NCI-H1105 treated with DMSO at 0.1 percent for 48 hours (cell line): Measurements from ENCODE around the gene SMOC2.

ENCODE experiments used
- DNase-seq: peaks from one replicate; lab custom pipeline; 2025; lab: John Stamatoyannopoulos, UW

SMOC2 gene

DNA sequence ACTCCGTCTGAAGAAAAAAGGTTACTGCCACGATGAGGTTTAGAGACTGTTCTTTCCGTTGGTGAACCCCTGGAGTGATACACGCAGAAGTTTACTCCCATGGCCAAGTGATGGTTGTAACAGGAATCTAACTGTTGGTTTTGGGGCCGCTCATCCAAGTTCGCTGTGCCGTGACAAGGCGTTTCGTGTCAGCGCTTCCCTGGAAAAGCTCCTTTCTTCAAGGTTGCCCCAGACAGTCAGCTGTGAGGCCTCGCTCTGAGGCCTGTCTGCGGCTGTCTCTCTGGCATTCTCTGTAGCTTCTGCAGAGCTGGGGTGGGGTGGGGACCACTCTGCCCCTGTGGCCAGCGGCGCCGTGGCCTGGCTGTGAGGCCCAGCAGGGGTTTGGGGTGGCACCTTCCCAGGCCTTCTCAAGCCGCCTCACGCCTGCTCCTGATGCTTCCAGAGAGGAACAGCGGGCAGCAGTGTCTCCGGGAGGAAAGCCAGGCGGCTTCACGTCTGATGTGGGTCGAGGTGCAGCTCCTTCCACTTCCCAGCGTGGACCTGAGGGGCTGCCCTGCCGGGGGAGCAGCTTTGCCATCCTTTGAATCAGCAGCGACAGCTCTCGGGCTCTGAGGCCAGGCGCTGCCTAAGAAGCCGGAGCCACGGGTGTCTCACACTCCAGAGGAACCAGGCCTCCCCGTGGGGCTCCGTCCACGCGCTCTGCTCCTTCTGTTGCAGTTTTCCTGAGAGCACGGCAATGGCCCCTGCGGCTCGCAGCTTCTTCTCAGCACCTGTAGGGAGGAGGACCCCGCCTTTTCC, 76.2 kb downstream of the SMOC2 start:
- DNase-seq: no peak

DNA sequence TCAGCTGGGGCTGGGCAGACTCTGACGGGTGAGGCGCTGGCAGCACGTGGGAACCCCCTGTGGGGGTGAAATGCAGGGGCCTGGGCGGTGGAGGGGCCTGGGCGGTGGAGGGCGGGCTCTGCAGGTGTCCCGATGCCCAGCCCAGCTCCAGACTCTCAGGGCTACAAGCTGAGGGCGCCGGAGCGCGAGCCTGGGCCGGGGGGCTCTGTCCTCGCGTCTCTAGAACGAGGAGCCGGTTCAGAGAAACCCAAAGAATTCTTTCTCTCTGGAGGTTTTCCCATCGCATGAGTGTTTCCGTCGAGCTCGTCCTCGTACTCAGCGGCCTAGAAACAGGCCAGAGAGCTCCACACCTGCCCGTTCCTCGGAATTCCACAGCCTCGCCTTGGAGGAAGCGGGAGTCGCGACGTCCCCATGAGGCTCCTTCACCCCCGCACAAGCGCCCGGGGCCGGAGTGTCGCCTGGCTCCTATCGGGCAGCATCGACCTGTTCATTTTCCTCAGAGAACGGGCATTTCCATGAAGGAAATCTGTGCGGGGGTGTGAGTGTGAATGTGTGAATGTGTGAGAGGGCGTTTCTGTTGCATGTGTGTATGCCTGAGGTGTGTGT, 76.9 kb downstream of the SMOC2 start:
- no peak for DNase-seq

DNA sequence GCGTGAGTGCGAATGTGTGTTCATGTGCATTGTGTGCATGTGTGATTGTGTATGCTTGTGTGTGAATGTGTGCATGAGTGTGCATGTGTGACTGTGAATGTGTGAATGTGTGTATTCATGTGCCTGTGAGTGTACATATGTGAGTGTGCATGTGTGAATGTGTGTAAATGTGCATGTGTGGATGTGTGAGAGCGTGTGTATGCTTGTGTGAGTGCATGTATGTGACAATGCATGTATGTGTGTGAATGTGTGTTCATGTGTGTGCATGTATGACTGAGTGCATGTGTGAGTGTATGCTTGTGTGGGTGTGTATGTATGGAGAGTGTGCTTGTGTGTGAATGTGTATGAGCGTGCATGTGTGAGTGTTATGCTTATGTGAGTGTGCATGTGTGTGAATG, 77.4 kb downstream of the SMOC2 start:
- no peak for DNase-seq

DNA sequence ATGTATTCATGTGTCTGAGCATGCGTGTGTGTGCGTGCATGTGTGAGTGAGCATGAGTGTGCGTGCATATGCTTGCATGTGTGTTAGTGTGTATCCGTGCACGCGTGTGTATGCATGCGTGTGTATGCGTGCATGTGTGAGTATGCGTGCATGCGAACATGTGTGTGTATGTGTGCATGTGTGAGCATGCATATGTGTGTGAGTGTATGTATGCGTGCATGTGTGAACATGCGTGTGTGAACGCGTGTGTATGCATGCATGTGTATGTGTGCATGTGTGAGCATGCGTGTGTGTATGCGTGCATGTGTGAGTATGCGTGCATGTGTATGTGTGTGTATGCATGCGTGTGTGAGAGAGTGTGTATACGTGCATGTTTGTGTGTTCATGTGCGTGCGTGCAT, 77.9 kb downstream of the SMOC2 start:
- no peak for DNase-seq

DNA sequence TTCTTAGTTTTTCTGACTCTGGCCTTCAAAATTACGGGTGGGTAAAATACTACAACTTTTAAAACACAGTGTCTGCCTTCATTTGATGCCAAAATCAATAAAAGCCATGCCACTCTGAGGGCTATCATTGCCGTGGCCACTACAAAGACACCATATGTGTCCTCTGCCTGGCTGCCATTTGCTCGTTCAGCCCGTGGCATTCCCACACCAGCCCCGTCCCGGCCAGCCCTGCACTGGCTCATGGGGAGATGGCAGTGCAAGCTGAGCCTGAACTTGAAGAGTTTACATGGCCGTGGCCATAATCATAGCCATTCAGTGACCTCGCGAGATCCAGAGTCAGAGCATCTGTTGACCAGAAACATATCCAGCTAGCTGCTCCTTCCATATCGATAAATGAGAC, 79.2 kb downstream of the SMOC2 start:
- no peak for DNase-seq

DNA sequence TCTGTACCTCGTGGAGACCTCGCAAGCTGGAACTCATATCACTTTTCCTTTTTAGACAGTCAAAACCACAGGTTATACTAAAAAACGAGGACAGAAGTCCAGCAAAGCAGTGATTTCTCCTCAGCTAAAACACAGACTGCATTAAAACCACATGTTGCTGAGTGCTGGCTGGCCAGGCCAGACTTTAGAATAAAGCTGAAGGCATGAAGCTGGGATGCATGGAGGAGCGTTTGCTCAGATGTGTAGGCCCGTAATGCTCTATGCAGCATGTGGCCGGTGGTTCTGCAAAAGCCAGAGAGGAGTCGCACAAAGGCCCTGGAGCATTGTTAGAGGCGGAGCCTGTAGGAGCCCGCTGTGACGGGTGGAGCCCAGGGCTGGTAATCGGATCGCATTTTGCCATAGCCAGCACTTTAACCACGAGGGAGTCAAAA, 83.6 kb downstream of the SMOC2 start:
- DNase-seq: no peak

DNA sequence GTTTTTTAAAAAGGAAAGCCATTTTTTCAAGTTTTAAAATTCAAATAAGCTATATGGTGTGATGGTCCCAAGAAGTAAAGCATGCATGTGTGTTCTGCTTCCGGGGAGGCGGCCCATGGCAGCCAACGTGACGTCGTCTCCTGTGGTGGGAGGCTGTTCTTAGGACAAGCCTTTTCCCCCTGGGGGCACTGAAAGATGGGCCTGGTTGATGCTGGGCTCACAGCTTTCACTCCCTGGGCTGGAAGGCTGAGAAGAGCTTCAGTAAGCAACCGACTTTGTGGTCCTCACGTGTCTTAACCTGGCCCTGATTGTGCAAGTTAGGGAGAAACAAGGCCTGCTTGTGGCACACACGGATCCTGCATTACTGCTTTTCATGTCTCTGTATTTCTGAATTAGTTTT, 84.1 kb downstream of the SMOC2 start:
- DNase-seq: no peak

DNA sequence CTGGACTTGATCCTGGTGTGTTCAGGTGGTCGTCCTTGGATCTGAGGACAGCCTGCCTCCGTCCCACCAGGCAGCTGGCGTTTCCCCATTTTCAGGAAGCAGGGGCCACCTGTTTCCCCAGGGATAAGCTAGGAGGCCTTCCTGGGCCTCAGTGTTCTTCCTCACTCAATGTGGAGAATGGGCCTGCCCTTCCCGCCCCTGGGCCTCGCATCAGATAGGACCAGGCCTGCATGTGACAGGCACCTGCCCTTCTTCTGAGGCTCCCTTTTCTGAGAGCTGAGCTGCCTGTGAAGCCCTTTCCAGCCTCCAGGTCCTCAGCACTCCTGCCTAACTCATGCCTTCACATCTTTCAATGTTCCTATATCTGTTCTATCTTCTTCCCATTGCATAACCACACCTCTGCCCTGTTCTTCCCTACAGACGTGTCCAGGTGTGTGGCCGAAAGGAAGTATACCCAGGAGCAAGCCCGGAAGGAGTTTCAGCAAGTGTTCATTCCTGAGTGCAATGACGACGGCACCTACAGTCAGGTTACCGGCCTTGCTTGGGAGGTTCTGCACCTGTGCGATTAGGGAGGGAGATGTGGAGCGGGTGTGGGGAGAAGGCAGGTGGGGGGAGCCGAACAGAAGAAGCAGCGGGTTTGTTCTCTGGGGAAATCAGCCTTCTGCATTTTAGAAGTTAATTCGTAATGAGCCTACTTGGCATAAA, 85.1 kb downstream of the SMOC2 start:
- peak; percentile 95 for DNase-seq

DNA sequence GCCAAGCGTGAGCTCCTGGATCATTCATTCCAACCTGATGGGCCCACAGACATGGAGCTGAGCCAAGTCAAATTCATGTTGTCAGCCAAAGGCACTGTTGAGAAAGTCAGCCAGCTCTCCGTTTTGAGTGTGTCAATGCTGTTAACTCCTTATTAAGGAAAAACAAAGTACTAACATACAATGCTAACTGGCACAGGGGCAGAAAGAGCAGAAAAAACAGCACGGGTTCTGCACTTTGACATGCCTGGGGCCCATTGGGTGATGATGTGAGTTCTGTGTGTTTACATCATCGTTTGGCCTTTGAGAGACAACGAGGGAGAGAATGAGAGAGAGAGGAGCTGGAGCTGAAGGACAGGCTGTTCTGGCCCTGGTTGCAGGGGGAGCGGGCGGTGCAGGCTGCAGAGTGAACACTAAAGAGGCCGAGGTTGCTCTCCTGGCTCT, 85.9 kb downstream of the SMOC2 start:
- DNase-seq: peak; percentile 98

DNA sequence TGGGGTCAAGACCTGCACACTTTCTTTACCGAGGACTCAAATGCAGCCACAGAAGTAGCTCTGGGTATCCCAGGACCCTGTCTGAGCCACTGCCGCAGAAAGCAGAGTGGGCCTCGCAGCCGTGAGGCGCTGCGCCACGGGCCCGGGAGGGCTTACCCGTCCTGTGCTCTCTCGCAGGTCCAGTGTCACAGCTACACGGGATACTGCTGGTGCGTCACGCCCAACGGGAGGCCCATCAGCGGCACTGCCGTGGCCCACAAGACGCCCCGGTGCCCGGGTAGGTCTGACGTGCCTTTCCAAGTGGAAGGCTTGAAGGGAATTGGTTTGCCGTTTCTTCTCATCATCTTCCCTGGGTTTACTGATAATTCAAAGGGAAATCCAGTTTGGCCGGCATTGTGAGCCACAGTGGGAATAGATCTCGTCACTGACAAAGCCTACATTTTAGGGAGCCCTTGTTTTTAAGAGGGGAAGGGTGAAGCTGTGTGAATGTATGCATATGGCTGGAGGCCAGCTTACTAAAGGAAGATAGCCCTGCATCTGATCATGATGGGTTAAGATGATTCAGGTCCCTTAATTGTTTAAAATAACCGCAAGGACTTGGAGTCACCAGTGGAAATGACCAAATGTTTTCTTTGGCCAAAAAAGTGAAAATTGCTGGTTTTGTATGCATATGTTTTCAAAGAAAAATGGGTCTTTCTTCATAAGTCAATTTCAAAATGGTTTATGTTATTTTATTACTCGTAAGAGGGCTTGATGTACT, 86.6 kb downstream of the SMOC2 start:
- no peak for DNase-seq

DNA sequence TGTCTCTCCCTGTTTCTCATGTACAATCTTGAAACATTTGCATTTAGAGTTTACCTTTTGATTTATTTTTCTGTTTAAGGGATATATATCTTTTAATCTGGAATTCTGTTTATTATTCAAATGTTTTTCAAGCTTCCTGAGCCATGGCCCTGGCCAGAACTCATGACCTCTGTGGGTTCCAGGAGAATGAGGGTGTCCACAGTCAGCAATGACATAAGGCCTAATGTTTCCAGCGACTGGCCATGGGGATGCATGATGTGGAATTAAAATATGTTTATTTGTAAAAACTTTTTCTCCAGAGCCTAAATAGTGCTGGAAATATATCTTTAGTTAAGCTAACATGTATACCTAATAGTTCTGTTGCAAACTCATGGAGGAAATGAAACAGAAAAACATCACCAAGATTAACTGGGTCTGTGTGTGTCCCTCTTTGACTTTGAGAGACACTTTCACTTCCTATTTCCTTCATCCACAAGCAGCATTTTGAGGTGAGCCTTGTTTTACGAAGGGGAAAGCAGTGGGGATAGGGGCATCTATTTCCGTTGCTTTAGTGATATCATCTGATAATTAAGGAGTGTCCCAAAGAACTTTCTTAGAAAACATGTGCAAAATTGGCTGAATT, 87.6 kb downstream of the SMOC2 start:
- DNase-seq: no peak

DNA sequence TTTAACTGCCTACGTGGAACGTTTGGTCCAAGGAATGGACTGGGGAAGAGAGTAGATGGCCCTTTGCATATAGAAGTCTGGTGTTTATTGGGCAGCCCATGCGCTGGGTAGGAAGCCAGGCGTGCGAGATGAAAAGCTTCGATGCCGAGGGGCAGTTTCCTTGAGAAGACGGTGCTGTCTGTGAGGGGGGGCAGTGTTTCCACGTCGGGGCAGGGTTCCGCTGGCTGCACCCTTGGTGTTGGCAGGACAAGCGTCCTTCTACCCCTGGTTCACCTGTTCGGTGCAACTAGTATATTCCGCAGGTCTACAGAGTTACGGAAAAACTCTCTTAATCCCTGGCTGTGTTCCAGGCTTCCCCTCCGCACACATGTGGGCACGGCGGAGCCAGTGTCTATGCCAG, 88.2 kb downstream of the SMOC2 start:
- DNase-seq: no peak

DNA sequence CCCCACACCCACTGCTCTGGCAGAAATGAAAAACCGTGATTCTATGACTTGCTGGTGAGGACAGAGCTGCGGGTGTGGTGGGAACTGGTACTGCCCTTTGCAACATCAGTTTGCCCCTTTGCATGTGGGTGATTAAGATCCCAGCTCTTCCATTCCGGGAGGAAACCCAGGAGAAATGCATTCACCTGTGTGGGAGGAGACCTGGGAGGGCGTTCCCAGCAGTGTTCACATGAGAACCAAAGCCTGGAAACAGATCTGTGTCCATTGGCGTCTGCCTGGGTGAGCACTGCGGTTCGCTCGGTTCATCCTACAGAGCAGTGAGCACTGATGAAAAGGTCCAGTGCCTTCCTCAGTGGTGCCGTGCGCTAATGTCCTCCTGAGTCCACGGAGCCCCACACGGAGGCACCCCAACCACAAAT, 89.7 kb downstream of the SMOC2 start:
- no peak for DNase-seq

DNA sequence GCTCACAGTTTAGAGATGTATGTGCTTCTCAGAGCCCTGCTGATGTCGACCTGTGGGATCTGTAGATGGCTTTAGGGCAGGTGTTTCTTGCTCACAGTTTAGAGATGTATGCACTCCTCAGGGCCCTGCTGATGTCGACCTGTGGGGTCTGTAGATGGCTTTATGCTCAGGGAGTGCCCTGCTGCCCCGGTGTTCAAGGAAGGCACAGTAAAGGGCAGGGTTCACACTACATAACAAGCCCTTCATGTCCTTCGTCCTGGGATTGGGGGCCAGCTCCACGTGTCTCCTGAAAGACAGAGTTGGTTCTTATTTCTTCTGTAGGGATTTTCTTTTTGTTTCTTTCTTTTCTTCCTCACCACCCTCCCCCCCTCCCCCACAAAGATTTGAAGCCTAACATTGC, 91.1 kb downstream of the SMOC2 start:
- no peak for DNase-seq

DNA sequence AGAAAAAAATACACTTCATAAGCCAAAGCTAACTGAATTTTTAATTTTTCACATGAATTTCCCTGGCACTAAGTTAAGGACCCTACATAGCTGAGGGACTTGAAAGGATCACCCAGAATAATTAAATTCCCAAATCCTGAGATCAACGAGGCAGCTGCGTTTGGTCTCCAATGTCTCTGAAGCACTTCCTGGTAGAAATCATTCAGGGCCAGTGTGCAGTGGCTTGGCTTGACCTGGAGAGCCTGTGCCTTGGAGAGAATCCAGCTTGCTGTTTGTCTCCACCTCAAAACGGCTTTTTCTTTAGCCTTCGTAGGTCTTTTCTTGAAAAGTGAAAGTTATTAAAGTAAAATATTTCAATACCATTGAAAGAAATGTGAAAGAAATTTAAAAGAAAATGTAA, 92.4 kb downstream of the SMOC2 start:
- DNase-seq: peak; percentile 2

DNA sequence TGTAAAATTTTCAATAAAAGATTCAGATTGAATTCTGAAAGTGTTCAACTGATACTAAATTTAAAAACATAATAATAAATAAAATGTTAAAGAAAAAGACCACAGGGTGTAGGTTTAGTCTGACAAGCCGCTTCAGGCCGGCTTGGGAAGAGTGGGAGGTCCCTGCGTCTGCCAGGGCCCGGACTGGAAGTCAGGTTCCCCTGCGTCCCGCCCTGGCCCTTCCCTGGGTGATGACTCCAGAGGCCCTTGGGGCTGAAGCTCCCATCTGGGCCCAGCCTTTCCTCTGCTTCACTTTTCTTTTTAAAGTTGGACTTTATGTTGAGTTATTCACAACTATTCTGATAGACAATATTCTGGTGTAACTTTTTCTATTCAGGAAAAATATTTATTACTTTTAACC, 93.3 kb downstream of the SMOC2 start:
- no peak for DNase-seq

DNA sequence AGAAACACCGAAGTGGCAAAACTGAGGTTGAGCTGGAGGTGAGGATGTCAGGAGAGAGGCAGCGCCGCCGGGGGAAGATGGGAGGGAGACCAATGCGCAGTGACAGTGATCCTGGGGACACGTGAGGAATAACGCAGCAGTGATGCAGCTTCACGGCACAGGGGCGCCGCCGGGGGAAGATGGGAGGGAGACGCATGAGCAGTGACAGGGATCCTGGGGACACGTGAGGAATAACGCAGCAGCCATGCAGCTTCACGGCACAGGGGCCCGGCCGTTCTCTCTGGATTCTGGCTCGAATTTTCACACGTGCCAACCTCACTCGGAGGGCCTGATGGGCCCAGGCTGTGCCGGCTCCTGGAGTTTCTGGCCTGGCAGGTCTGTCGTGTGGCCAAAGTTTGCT, 94.7 kb downstream of the SMOC2 start:
- DNase-seq: no peak

DNA sequence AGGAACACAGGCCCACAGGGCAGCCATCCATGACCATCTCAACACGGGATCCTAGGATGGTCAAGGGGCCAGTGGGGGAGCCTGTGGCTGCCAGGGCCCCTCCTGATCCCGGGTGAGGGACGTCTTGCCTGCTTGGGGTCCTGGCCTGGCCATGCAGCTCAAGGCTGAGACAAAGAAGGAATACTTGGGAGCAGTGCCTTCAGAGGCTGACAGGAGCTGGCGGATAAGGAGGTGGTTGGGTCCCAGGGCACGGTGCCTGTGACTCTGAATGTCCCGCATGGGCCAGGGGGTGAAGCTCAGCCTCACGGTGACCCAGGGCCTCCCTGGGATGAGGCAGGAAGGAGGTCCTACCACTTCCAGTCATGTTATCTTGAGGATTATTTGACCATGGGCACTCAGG, 95.2 kb downstream of the SMOC2 start:
- no peak for DNase-seq

DNA sequence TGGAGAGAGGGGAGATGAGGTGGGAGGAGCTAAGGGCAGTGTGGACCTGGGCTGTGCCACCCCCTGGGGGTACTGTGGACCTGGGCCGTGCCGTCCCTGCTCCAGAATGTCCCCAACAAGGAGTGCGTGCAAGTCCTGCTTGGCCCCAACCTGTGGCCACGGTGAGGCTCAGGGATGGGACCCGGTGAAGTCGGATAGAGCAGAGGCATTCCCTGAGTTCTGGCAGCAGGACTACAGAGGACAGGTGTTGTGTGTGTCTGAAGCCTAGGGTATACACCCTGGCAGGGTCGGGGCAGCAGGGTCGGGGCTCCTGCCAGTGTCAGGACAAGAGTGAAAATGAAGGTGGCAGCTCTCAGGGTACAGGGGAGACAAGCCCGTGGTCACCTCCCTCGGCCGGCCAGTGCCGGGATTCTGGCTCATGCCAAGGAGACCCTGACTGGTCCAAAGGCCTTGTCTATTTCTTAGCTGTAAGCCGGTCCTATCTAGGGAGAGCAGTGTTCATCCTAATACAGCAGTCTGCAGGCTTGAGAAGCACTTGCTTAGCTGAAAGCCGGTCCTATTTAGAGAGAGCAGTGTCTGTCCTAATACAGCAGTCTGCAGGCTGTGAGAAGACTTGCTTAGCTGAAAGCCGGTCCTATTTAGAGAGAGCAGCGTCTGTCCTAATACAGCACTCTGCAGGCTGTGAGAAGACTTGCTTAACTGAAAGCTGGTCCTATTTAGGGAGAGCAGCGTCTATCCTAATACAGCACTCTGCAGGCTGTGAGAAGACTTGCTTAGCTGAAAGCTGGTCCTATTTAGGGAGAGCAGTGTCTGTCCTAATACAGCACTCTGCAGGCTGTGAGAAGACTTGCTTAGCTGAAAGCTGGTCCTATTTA, 95.9 kb downstream of the SMOC2 start:
- DNase-seq: no peak

DNA sequence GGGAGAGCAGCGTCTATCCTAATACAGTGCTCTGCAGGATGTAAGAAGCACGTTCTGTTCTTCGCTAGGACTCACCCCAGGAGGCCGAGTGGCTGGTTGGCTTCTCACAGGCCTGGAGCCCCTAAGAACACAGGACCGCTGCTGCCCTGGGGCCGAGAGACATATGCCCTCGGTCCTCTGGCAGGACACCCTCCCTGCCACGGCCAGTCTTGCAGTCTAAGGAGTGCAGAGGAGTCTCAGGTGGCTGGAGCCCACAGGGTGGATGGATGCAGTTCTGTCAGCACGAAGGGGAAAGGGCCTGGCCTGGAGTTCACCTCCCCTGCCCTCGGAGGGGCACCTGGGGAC, 96.5 kb downstream of the SMOC2 start:
- DNase-seq: no peak
